ENCODE results near the gene ZNF609. TPM values are rescaled to one million over a fixed set of nuclear protein-coding genes. Genes with fewer than 3 reads are reported as not detected.

ZNF609 gene
- polyA plus RNA-seq, 1 donor (not counting 4 experiments of a cell fraction or from before 2014, with no cell fraction given): 16.9 TPM

- Histone ChIP-seq H2AFZ (ENCODE audit: control insufficient read depth, low read length) (no peak overlapping the region), H3K9me1 (ENCODE audit: control insufficient read depth, extremely low read depth, insufficient read depth, low read length) (no peaks in the 10 kb centered on the region), H3K4me1 (ENCODE audit: control insufficient read depth, extremely low read depth, insufficient read depth, low read length) (no peaks in the 10 kb centered on the region), H3K9me3 (ENCODE audit: control insufficient read depth, low read depth, low read length) (no peaks in the 10 kb centered on the region), H3K36me3 (ENCODE audit: control insufficient read depth in 2 of 2, extremely low read depth in 1 of 2, insufficient read depth in 2 of 2, low read length in 2 of 2) (peaks cover 39 to 40% of the 10 kb centered on the region in 2 experiments), H3K4me3 (ENCODE audit: control insufficient read depth in 2 of 3, extremely low read depth in 1 of 3, insufficient read depth in 2 of 3, low read depth in 1 of 3, low read length in 3 of 3) (no peak overlapping the region), H3K27ac (ENCODE audit: control insufficient read depth, insufficient read depth, low read length) (no peak overlapping the region), H4K20me1 (ENCODE audit: control insufficient read depth, extremely low read depth, insufficient read depth, low read length) (no peaks in the 10 kb centered on the region), H3K9ac (ENCODE audit: control insufficient read depth, extremely low read depth, insufficient read depth, low read length) (no peak overlapping the region), H3K27me3 (ENCODE audit: control insufficient read depth, extremely low read depth, insufficient read depth, low read length) (no peaks in the 10 kb centered on the region), H3K79me2 (ENCODE audit: control insufficient read depth, insufficient read depth, low read length) (no peaks in the 10 kb centered on the region), H3K4me2 (ENCODE audit: control insufficient read depth, extremely low read depth, insufficient read depth, low read depth, low read length) (no peak overlapping the region)
- DNase-seq (ENCODE audit: low read depth, low spot score) (no peak), FAIRE-seq (no peak)
- TF ChIP-seq EZH2 (IDR thresholded peaks at IDR 0.05; ENCODE audit: low read length) (no peak), CTCF (optimal IDR thresholded peaks at IDR 0.05 in 1 of 3, IDR thresholded peaks at IDR 0.05 in 1 of 3, conservative IDR thresholded peaks at IDR 0.05 in 1 of 3; ENCODE audit: extremely low read depth in 1 of 3, insufficient read depth in 2 of 3, low read length in 3 of 3) (no peak)
- dilution Hi-C loops (cut with MboI; ENCODE audit: extremely low pct_ligation_motif_present, low sequenced_read_pairs): no loop called here
Observed at GRCh38 chr15:64687688-64688087, 227.3 kb downstream of the ZNF609 start.

- no peak for DNase-seq (ENCODE audit: low read depth, low spot score)
- no peak overlapping the region for H3K4me3 ChIP-seq (ENCODE audit: control insufficient read depth in 2 of 3, extremely low read depth in 1 of 3, insufficient read depth in 2 of 3, low read depth in 1 of 3, low read length in 3 of 3)
- H3K36me3 ChIP-seq (ENCODE audit: control insufficient read depth in 2 of 2, extremely low read depth in 1 of 2, insufficient read depth in 2 of 2, low read length in 2 of 2): peaks cover 32 to 36% of the 10 kb centered on the region in 2 experiments
- no peaks in the 10 kb centered on the region for H3K9me1 ChIP-seq (ENCODE audit: control insufficient read depth, extremely low read depth, insufficient read depth, low read length)
- FAIRE-seq: no peak
- H3K4me1 ChIP-seq (ENCODE audit: control insufficient read depth, extremely low read depth, insufficient read depth, low read length): no peaks in the 10 kb centered on the region
- H3K27me3 ChIP-seq (ENCODE audit: control insufficient read depth, extremely low read depth, insufficient read depth, low read length): no peaks in the 10 kb centered on the region
- no peaks in the 10 kb centered on the region for H3K9me3 ChIP-seq (ENCODE audit: control insufficient read depth, low read depth, low read length)
- H3K27ac ChIP-seq (ENCODE audit: control insufficient read depth, insufficient read depth, low read length): no peak overlapping the region
- H3K79me2 ChIP-seq (ENCODE audit: control insufficient read depth, insufficient read depth, low read length): no peaks in the 10 kb centered on the region
- H3K4me2 ChIP-seq (ENCODE audit: control insufficient read depth, extremely low read depth, insufficient read depth, low read depth, low read length): no peak overlapping the region
- dilution Hi-C loops (cut with MboI; ENCODE audit: extremely low pct_ligation_motif_present, low sequenced_read_pairs): no loop called here
- H2AFZ ChIP-seq (ENCODE audit: control insufficient read depth, low read length): no peak overlapping the region
- TF ChIP-seq EZH2 (IDR thresholded peaks at IDR 0.05; ENCODE audit: low read length): no peak
- no peak for TF ChIP-seq CTCF (optimal IDR thresholded peaks at IDR 0.05 in 1 of 3, IDR thresholded peaks at IDR 0.05 in 1 of 3, conservative IDR thresholded peaks at IDR 0.05 in 1 of 3; ENCODE audit: extremely low read depth in 1 of 3, insufficient read depth in 2 of 3, low read length in 3 of 3)
- no peaks in the 10 kb centered on the region for H4K20me1 ChIP-seq (ENCODE audit: control insufficient read depth, extremely low read depth, insufficient read depth, low read length)
- H3K9ac ChIP-seq (ENCODE audit: control insufficient read depth, extremely low read depth, insufficient read depth, low read length): no peak overlapping the region
Observed at GRCh38 chr15:64688770-64689169, 228.4 kb downstream of the ZNF609 start.
